ENCODE measurements around the gene POU2F1.

DNA sequence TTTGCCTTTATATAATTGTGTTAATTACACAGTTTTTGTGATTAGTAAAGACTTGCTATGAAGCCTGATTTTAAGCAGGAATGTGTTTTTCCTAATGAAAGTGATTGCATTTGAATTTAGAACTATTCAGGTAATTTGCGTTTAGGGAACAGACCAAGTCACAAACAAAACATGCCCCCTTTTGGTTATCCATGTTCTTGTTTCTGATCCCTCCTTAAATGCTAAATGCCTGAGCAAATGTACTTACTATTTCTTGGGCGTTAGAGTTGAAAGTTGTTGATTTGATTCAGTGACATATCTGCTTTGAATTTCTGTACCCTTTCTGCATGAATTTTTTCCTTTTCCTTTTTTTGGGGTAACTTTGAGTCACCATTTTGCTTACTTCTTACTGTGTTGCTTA is 5.2 kb downstream of the POU2F1 start:
- TF ChIP-seq, protein P1, sequence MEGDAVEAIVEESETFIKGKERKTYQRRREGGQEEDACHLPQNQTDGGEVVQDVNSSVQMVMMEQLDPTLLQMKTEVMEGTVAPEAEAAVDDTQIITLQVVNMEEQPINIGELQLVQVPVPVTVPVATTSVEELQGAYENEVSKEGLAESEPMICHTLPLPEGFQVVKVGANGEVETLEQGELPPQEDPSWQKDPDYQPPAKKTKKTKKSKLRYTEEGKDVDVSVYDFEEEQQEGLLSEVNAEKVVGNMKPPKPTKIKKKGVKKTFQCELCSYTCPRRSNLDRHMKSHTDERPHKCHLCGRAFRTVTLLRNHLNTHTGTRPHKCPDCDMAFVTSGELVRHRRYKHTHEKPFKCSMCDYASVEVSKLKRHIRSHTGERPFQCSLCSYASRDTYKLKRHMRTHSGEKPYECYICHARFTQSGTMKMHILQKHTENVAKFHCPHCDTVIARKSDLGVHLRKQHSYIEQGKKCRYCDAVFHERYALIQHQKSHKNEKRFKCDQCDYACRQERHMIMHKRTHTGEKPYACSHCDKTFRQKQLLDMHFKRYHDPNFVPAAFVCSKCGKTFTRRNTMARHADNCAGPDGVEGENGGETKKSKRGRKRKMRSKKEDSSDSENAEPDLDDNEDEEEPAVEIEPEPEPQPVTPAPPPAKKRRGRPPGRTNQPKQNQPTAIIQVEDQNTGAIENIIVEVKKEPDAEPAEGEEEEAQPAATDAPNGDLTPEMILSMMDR (IDR thresholded peaks at IDR 0.05) = no peak
- TF ChIP-seq POLR2A (IDR thresholded peaks at IDR 0.05) (no peak), POLR2AphosphoS5 (IDR thresholded peaks at IDR 0.05) (no peak)

All from sigmoid colon (tissue), 4 donors.